ENCODE measurements around the gene ANKRD34C. TPM values are rescaled to one million over a fixed set of nuclear protein-coding genes. Genes with fewer than 3 reads are reported as not detected.

The ANKRD34C gene
- total and polyA plus RNA-seq, 8 donors, result not detected

- Histone ChIP-seq H3K36me3 (peaks cover 32 to 93% (median 84%) of the 10 kb centered on the region in 4 donors), H3K27ac (no peak overlapping the region), H3K4me1 (no peaks in the 10 kb centered on the region), H3K27me3 (no peaks in the 10 kb centered on the region), H3K9me3 (no peaks in the 10 kb centered on the region), H3K4me3 (no peak overlapping the region)
- no peak for DNase-seq
- TF ChIP-seq POLR2AphosphoS5 (IDR thresholded peaks at IDR 0.05) (no peak), CTCF (IDR thresholded peaks at IDR 0.05) (no peak), POLR2A (IDR thresholded peaks at IDR 0.05) (no peak), EP300 (IDR thresholded peaks at IDR 0.05) (no peak)
- WGBS, 5 donors, result 92 to 98% (median 96%) methylated on average over 3 of the region's 3 CpGs
- intact Hi-C loops (cut with DNase I; ENCODE audit: low total_unique reads), result no loop called here
Observed at GRCh38 chr15:79322306-79322705, 39.8 kb downstream of the ANKRD34C start.

- Histone ChIP-seq H3K27ac (no peak overlapping the region), H3K9me3 (no peaks in the 10 kb centered on the region), H3K4me1 (no peaks in the 10 kb centered on the region), H3K36me3 (peaks cover 27 to 88% (median 78%) of the 10 kb centered on the region in 4 donors), H3K4me3 (no peak overlapping the region), H3K27me3 (no peaks in the 10 kb centered on the region)
- no peak for TF ChIP-seq CTCF (IDR thresholded peaks at IDR 0.05)
- no peak for TF ChIP-seq POLR2AphosphoS5 (IDR thresholded peaks at IDR 0.05)
- TF ChIP-seq EP300 (IDR thresholded peaks at IDR 0.05), result no peak
- no peak for TF ChIP-seq POLR2A (IDR thresholded peaks at IDR 0.05)
- intact Hi-C loops (cut with DNase I; ENCODE audit: low total_unique reads), result no loop called here
- 81 to 91% (median 88%) methylated on average over 6 of the region's 6 CpGs for WGBS, 5 donors
- DNase-seq, result no peak
Observed at GRCh38 chr15:79322945-79323344, 40.4 kb downstream of the ANKRD34C start.

DNA sequence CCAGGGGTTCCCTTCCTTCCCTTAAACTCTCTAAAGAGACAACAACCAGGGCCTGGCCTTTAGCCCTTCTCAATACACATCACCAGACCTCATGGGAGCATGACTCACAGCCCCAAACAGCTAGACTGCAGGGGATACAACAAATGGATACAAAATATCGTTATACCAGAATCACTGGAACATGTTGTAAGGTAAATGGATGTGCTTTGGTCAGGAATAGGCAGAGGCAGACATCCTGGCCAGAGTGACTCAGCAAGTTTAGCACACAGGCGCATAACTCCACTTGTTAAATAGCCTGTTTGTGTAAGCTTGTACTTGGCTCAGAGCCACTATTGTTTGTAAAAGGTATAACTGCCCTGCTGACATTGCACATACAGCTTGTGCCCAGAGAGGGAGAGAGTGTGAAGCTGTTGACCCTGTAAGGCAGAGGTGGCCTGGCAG, 46.7 kb downstream of the ANKRD34C start:
- Histone ChIP-seq H3K27me3 (no peaks in the 10 kb centered on the region), H3K36me3 (peaks cover 4 to 32% (median 17%) of the 10 kb centered on the region in 4 donors), H3K4me3 (no peak overlapping the region), H3K27ac (no peak overlapping the region), H3K4me1 (no peaks in the 10 kb centered on the region), H3K9me3 (no peaks in the 10 kb centered on the region)
- WGBS, 5 donors, result 76 to 82% (median 81%) methylated on average over 2 of the region's 2 CpGs
- intact Hi-C loops (cut with DNase I; ENCODE audit: low total_unique reads), result no loop called here
- no peak for DNase-seq
- no peak for TF ChIP-seq POLR2A (IDR thresholded peaks at IDR 0.05)
- TF ChIP-seq EP300 (IDR thresholded peaks at IDR 0.05), result no peak
- no peak for TF ChIP-seq POLR2AphosphoS5 (IDR thresholded peaks at IDR 0.05)
- no peak for TF ChIP-seq CTCF (IDR thresholded peaks at IDR 0.05)

Other genes with a start within 250 kb of the ANKRD34C start
- 1 to 10 TPM in 2 of 5 donors, under 1 TPM in 1, not detected in 2; 0.18 to 3.8 (median 2.2) TPM for gene RASGRF1, start 191.9 kb upstream of the ANKRD34C start, total RNA-seq
- under 1 TPM in 1 of 3 donors, not detected in 2; 0.10 TPM for gene RASGRF1, start 191.9 kb upstream of the ANKRD34C start, polyA plus RNA-seq
- 100 to 1,000 TPM in 2 of 5 donors, 10 to 100 TPM in 3; 29.0 to 250 (median 95.1) TPM for gene TMED3, start 28.4 kb downstream of the ANKRD34C start, total RNA-seq
- gene TMED3, start 28.4 kb downstream of the ANKRD34C start, polyA plus RNA-seq, result 100 to 1,000 TPM in 1 of 3 donors, 10 to 100 TPM in 2; 87.1 to 133 (median 93.9) TPM
- 1 to 10 TPM in 1 of 5 donors, under 1 TPM in 1, not detected in 3; 0.29 to 1.3 TPM for gene MINAR1, start 149.6 kb downstream of the ANKRD34C start, total RNA-seq
- under 1 TPM; 0.12 to 0.25 (median 0.15) TPM for gene MINAR1, start 149.6 kb downstream of the ANKRD34C start, polyA plus RNA-seq

All from stomach (tissue), 9 donors.